OCI-LY1 (cell line): Measurements from ENCODE around the gene SPACA9.

ENCODE experiments used
- H2AFZ ChIP-seq: fragments of 200-600 bp; sonication (generic), shearing (Covaris generic); 2 replicates; pipeline ENCODE4 v1.6.0; 2014; ENCODE audit warnings: antibody characterized with exemption, mild to moderate bottlenecking, low read length
- H3F3A ChIP-seq: fragments of 200-600 bp; sonication (generic), shearing (Covaris generic); 2 replicates; pipeline ENCODE4 v1.6.0; 2014; ENCODE audit warnings: mild to moderate bottlenecking, antibody characterized with exemption, low read length, moderate library complexity; ENCODE audit not compliant: insufficient read depth
- H3K27ac ChIP-seq: fragments of 200-600 bp; sonication (generic); 2 replicates; pipeline ENCODE4 v1.5.1; 2014; ENCODE audit warnings: low read length, mixed run types, mild to moderate bottlenecking, low read depth; ENCODE audit not compliant: poor library complexity, severe bottlenecking
- H3K27me3 ChIP-seq: fragments of 200-600 bp; sonication (generic); 2 replicates; pipeline ENCODE4 v1.6.0; 2014; ENCODE audit warnings: antibody characterized with exemption, mild to moderate bottlenecking, low read length, moderate library complexity; ENCODE audit not compliant: insufficient read depth
- H3K36me3 ChIP-seq: fragments of 200-600 bp; sonication (generic); 2 replicates; pipeline ENCODE4 v1.6.1; 2014; ENCODE audit warnings: mild to moderate bottlenecking, antibody characterized with exemption, low read length, moderate library complexity, mixed read lengths; ENCODE audit not compliant: insufficient read depth
- H3K4me1 ChIP-seq: fragments of 200-600 bp; sonication (generic); 2 replicates; pipeline ENCODE4 v1.5.1; 2014; ENCODE audit warnings: mild to moderate bottlenecking, low read length, moderate library complexity; ENCODE audit not compliant: insufficient read depth, severe bottlenecking
- H3K4me2 ChIP-seq: fragments of 200-600 bp; sonication (generic), shearing (Covaris generic); 2 replicates; pipeline ENCODE4 v1.6.1; 2014; ENCODE audit warnings: low read length
- H3K4me3 ChIP-seq: fragments of 200-600 bp; sonication (generic); 2 replicates; pipeline ENCODE4 v1.5.1; 2014; ENCODE audit warnings: low read length, low read depth, mild to moderate bottlenecking, mixed read lengths; ENCODE audit not compliant: poor library complexity, severe bottlenecking
- H3K79me2 ChIP-seq: fragments of 200-600 bp; shearing (Covaris generic); 2 replicates; pipeline ENCODE4 v1.6.1; 2016; ENCODE audit warnings: mixed run types, low read length, mixed read lengths; ENCODE audit not compliant: insufficient read depth
- H3K9ac ChIP-seq: fragments of 200-600 bp; sonication (generic), shearing (Covaris generic); 2 replicates; pipeline ENCODE4 v1.6.1; 2014; ENCODE audit warnings: mild to moderate bottlenecking, low read length, mixed read lengths
- H3K9me2 ChIP-seq: fragments of 200-600 bp; sonication (generic), shearing (Covaris generic); 2 replicates; pipeline ENCODE4 v1.6.1; 2014; ENCODE audit warnings: low read depth, mild to moderate bottlenecking, low read length, mixed read lengths
- H3K9me3 ChIP-seq: fragments of 200-600 bp; shearing (Covaris generic); 2 replicates; pipeline ENCODE4 v1.6.1; 2014; ENCODE audit warnings: low read length, mixed read lengths
- H4K20me1 ChIP-seq: fragments of 200-600 bp; sonication (generic), shearing (Covaris generic); 2 replicates; pipeline ENCODE4 v1.6.0; 2016; ENCODE audit warnings: mild to moderate bottlenecking, low read length; ENCODE audit not compliant: insufficient read depth
- CTCF ChIP-seq: fragments of 200-600 bp; sonication (generic), shearing (Covaris generic); IDR thresholded peaks from 2 replicates; pipeline ENCODE4 v1.5.1; 2017; ENCODE audit warnings: mild to moderate bottlenecking, antibody characterized with exemption, low read length, moderate library complexity, mixed read lengths
- EZH2 ChIP-seq: fragments of 200-600 bp; sonication (generic), shearing (Covaris generic); IDR thresholded peaks from 2 replicates; pipeline ENCODE4 v1.8.0; 2017; ENCODE audit warnings: borderline replicate concordance, mixed run types, mild to moderate bottlenecking, antibody characterized with exemption, low read length, moderate library complexity, mixed read lengths

SPACA9 gene

GRCh38 chr9:132834343-132834742, 44.4 kb upstream of the SPACA9 start:
- H3K9me2 ChIP-seq = no peaks in the 10 kb centered on the region
- H3K36me3 ChIP-seq = no peaks in the 10 kb centered on the region
- H3F3A ChIP-seq = no peaks in the 10 kb centered on the region
- no peak overlapping the region for H3K27ac ChIP-seq
- peaks cover 5% of the 10 kb centered on the region; the same call in 1 of the 2 replicates for H3K27me3 ChIP-seq
- no peak overlapping the region for H2AFZ ChIP-seq
- no peaks in the 10 kb centered on the region for H3K9me3 ChIP-seq
- TF ChIP-seq EZH2 (no peak), CTCF (no peak)
- H3K4me3 ChIP-seq = no peak overlapping the region
- H3K4me2 ChIP-seq = no peak overlapping the region
- H3K4me1 ChIP-seq = no peaks in the 10 kb centered on the region
- H3K79me2 ChIP-seq = no peaks in the 10 kb centered on the region
- no peaks in the 10 kb centered on the region for H4K20me1 ChIP-seq
- H3K9ac ChIP-seq = no peak overlapping the region

GRCh38 chr9:132837501-132838286, 41.0 kb upstream of the SPACA9 start:
- Histone ChIP-seq H3K79me2 (no peaks in the 10 kb centered on the region), H3K36me3 (no peaks in the 10 kb centered on the region)

GRCh38 chr9:132838291-132838690, 40.4 kb upstream of the SPACA9 start:
- H3K79me2 ChIP-seq = no peaks in the 10 kb centered on the region
- no peak overlapping the region for H3K4me3 ChIP-seq
- H3K4me2 ChIP-seq = no peak overlapping the region
- TF ChIP-seq CTCF (no peak), EZH2 (no peak)
- no peaks in the 10 kb centered on the region for H3K36me3 ChIP-seq
- no peak overlapping the region for H3K9ac ChIP-seq
- H3K9me3 ChIP-seq = no peaks in the 10 kb centered on the region
- no peak overlapping the region for H2AFZ ChIP-seq
- H4K20me1 ChIP-seq = no peaks in the 10 kb centered on the region
- H3K27ac ChIP-seq = no peak overlapping the region
- no peaks in the 10 kb centered on the region for H3K4me1 ChIP-seq
- H3K27me3 ChIP-seq = peaks cover 10% of the 10 kb centered on the region
- H3F3A ChIP-seq = no peaks in the 10 kb centered on the region
- no peaks in the 10 kb centered on the region for H3K9me2 ChIP-seq

More at GRCh38 chr9:132837501-132838286, 41.0 kb upstream of the SPACA9 start:
- Histone ChIP-seq H3K9me3 (no peaks in the 10 kb centered on the region), H3K27ac (no peak overlapping the region), H3F3A (no peaks in the 10 kb centered on the region), H3K9me2 (no peaks in the 10 kb centered on the region), H3K27me3 (peaks cover 10% of the 10 kb centered on the region), H3K4me2 (no peak overlapping the region), H3K9ac (no peak overlapping the region), H4K20me1 (no peaks in the 10 kb centered on the region), H3K4me3 (no peak overlapping the region), H3K4me1 (no peaks in the 10 kb centered on the region), H2AFZ (no peak overlapping the region)
- TF ChIP-seq EZH2 = no peak
- TF ChIP-seq CTCF = no peak
